Spleen (tissue), 11 donors: Measurements from ENCODE around the gene DNAAF2. TPM values are rescaled to one million over a fixed set of nuclear protein-coding genes. Genes with fewer than 3 reads are reported as not detected.
A peak's percentile ranks its signal among the peaks of the same experiment; 100 is the strongest.

ENCODE experiments used
- DNase-seq: peaks from one replicate; pipeline ENCODE4 v3.0.0-alpha.2; 2020
- H3K27ac ChIP-seq, 8 donors: fragments of 200-600 bp; sonication (generic) in 7 of 8; 1 replicate in 4 of 8; 2 replicates in 4 of 8; pipeline versions ENCODE4 v1.5.0 to v1.8.0; 2016 to 2021; ENCODE audit warnings: inconsistent platforms in 4 of 8, mild to moderate bottlenecking in 4 of 8, moderate library complexity in 1 of 8
- H3K27me3 ChIP-seq, 7 donors: fragments of 200-600 bp; sonication (generic) in 6 of 7; replicated peaks in 1 of 7; 1 replicate in 4 of 7; 2 replicates in 3 of 7; pipeline versions ENCODE4 v1.5.0 to v1.8.0; 2016 to 2021; ENCODE audit warnings: inconsistent platforms in 3 of 7, mild to moderate bottlenecking in 1 of 7
- H3K36me3 ChIP-seq, 6 donors: fragments of 200-600 bp; sonication (generic) in 5 of 6; 1 replicate in 4 of 6; 2 replicates in 2 of 6; pipeline versions ENCODE4 v1.5.0 to v1.8.0; 2016 to 2021; ENCODE audit warnings: inconsistent platforms in 2 of 6
- H3K4me1 ChIP-seq, 6 donors: fragments of 200-600 bp; sonication (generic) in 5 of 6; 1 replicate in 3 of 6; 2 replicates in 3 of 6; pipeline versions ENCODE4 v1.5.0 to v1.8.0; 2016 to 2021; ENCODE audit warnings: inconsistent platforms in 3 of 6
- H3K4me3 ChIP-seq, 8 donors: fragments of 200-600 bp; sonication (generic) in 7 of 8; 1 replicate in 4 of 8; 2 replicates in 4 of 8; pipeline versions ENCODE4 v1.5.0 to v1.8.0; 2016 to 2021; ENCODE audit warnings: inconsistent platforms in 4 of 8, mild to moderate bottlenecking in 4 of 8, moderate library complexity in 2 of 8
- H3K9me3 ChIP-seq, 8 donors: fragments of 200-600 bp; sonication (generic) in 7 of 8; 1 replicate in 4 of 8; 2 replicates in 4 of 8; pipeline versions ENCODE4 v1.5.0 to v1.8.0; 2016 to 2021; ENCODE audit warnings: inconsistent platforms in 4 of 8
- CTCF ChIP-seq, 11 experiments: fragments of 200-600 bp in 7 of 11; fragments of 450-650 bp in 4 of 11; sonication (generic) in 4 of 11; IDR thresholded peaks in 8 of 11; conservative IDR thresholded peaks in 3 of 11; 1 replicate in 7 of 11; 2 replicates in 4 of 11; pipeline versions ENCODE4 v1.4.0 to v1.8.0; 2016 to 2021; ENCODE audit warnings: antibody characterized with exemption in 11 of 11, inconsistent platforms in 4 of 11, mild to moderate bottlenecking in 1 of 11
- POLR2A ChIP-seq, 3 donors: fragments of 450-650 bp; IDR thresholded peaks; one replicate each; pipeline ENCODE4 v1.5.1; 2017; ENCODE audit warnings: antibody characterized with exemption in 3 of 3, mild to moderate bottlenecking in 1 of 3
- POLR2AphosphoS5 ChIP-seq, 3 donors: sonication (generic); formaldehyde crosslinking; IDR thresholded peaks; one replicate each; pipeline ENCODE4 v1.5.1; 2017; ENCODE audit warnings: antibody characterized with exemption in 3 of 3
- WGBS, 5 donors: extraction: QIAGEN DNeasy Blood & Tissue Kit in 3 of 5; methylation state at CpG; one replicate each; pipeline versions ENCODE4 v1.1.5 to v1.1.7; 2013 to 2018; 5-methylcytosine and 5-hydroxymethylcytosine counted together
- intact Hi-C: fragments of 100-400 bp; cut with DNase I; formaldehyde crosslinking; loops from one replicate; pipeline ENCODE4 v1.15.0; 2023; ENCODE audit warnings: low total_unique reads
- polyA plus RNA-seq, 3 donors: library from polyadenylated mRNA; stranded (reverse); fragments of 200-250 nt; gene quantifications; one replicate each; pipeline ENCODE4 v1.2.1, GENCODE V29; 2013
- total RNA-seq, 7 donors: library from RNA; depleted of rRNA in 3 of 7; stranded (reverse); fragments of >200 nt in 3 of 7; fragmentation: NEBNext Ultra II Directional in 4 of 7; extraction: Animal tissue kit (Norgen Biotek cat#: 25700) in 4 of 7; gene quantifications; one replicate each; pipeline versions ENCODE4 v1.1.0 to v1.2.1, GENCODE V29; 2016 to 2021
- donor health status: healthy with polysubstance abuse.
- donor health status: DM: no; HTN: no; CAD: no; lungs with moderate emphysema.
- donor health status: DM: no; HTN: no; CAD: no.
- donor health status: Bipolar disorder and iron deficiency.
- donor health status: healthy.
- donor health status: DM: no; HTN: no; CAD: no.
- donor health status: DM: yes; HTN: yes; CAD: no.

Gene DNAAF2
- total and polyA plus RNA-seq, 10 donors: 3.9 to 10.1 (median 6.5) TPM

GRCh38 chr14:49614196-49614595 lies 20.8 kb downstream of the DNAAF2 start:
- no peak overlapping the region for H3K4me3 ChIP-seq
- intact Hi-C loops: no loop called here
- H3K9me3 ChIP-seq: no peaks in the 10 kb centered on the region
- H3K36me3 ChIP-seq: peaks cover 0 to 75% (median 15%) of the 10 kb centered on the region in 6 donors
- DNase-seq: no peak
- no peak overlapping the region for H3K27ac ChIP-seq
- no peaks in the 10 kb centered on the region for H3K27me3 ChIP-seq
- H3K4me1 ChIP-seq: peaks cover 4 to 28% (median 18%) of the 10 kb centered on the region in 6 donors
- WGBS, 5 donors: 92 to 100% (median 97%) methylated on average over 2 of the region's 2 CpGs
- TF ChIP-seq POLR2AphosphoS5 (IDR thresholded peaks at IDR 0.05) (no peak), CTCF (IDR thresholded peaks at IDR 0.05 in 8 of 11, conservative IDR thresholded peaks at IDR 0.05 in 3 of 11) (no peak), POLR2A (IDR thresholded peaks at IDR 0.05) (no peak)

GRCh38 chr14:49612671-49613070 lies 22.4 kb downstream of the DNAAF2 start:
- WGBS, 5 donors: 79 to 95% (median 90%) methylated on average over 8 of the region's 8 CpGs
- no peaks in the 10 kb centered on the region for H3K27me3 ChIP-seq
- TF ChIP-seq CTCF (IDR thresholded peaks at IDR 0.05 in 8 of 11, conservative IDR thresholded peaks at IDR 0.05 in 3 of 11) (no peak), POLR2AphosphoS5 (IDR thresholded peaks at IDR 0.05) (no peak), POLR2A (IDR thresholded peaks at IDR 0.05) (no peak)
- peaks cover 0 to 66% (median 3%) of the 10 kb centered on the region in 6 donors for H3K36me3 ChIP-seq
- peak; percentile 25 for DNase-seq
- no peaks in the 10 kb centered on the region for H3K9me3 ChIP-seq
- intact Hi-C loops: no loop called here
- no peak overlapping the region for H3K4me3 ChIP-seq
- H3K27ac ChIP-seq: no peak overlapping the region
- peaks cover 0 to 13% (median 3%) of the 10 kb centered on the region in 6 donors for H3K4me1 ChIP-seq

GRCh38 chr14:49612251-49612650 lies 22.8 kb downstream of the DNAAF2 start:
- Histone ChIP-seq H3K27me3 (no peaks in the 10 kb centered on the region), H3K9me3 (no peaks in the 10 kb centered on the region), H3K36me3 (peaks cover 0 to 66% (median 2%) of the 10 kb centered on the region in 6 donors), H3K4me3 (no peak overlapping the region), H3K4me1 (peaks cover 0 to 9% (median 0%) of the 10 kb centered on the region in 6 donors), H3K27ac (no peak overlapping the region)
- WGBS, 5 donors: 89 to 96% (median 93%) methylated on average over 4 of the region's 4 CpGs
- intact Hi-C loops: no loop called here
- TF ChIP-seq POLR2AphosphoS5 (IDR thresholded peaks at IDR 0.05): no peak
- no peak for DNase-seq

- no peak for TF ChIP-seq POLR2AphosphoS5 (IDR thresholded peaks at IDR 0.05)
- TF ChIP-seq CTCF (IDR thresholded peaks at IDR 0.05 in 8 of 11, conservative IDR thresholded peaks at IDR 0.05 in 3 of 11): no peak
- no peak for TF ChIP-seq POLR2A (IDR thresholded peaks at IDR 0.05)
- peaks cover 0 to 75% (median 1%) of the 10 kb centered on the region in 6 donors for H3K36me3 ChIP-seq
Measured at GRCh38 chr14:49607583-49607982, 27.5 kb downstream of the DNAAF2 start.

More at GRCh38 chr14:49607583-49607982, 27.5 kb downstream of the DNAAF2 start:
- no peaks in the 10 kb centered on the region for H3K4me1 ChIP-seq
- H3K27me3 ChIP-seq: no peaks in the 10 kb centered on the region
- intact Hi-C loops: no loop called here
- WGBS, 5 donors: 89 to 98% (median 97%) methylated on average over 6 of the region's 6 CpGs
- no peak for DNase-seq
- H3K27ac ChIP-seq: no peak overlapping the region
- H3K4me3 ChIP-seq: no peak overlapping the region
- no peaks in the 10 kb centered on the region for H3K9me3 ChIP-seq
